HEK293T (cell line): ENCODE results near the gene TBC1D12.

ENCODE experiments used
- CTCF ChIA-PET: fragments of 350-600 bp; formaldehyde crosslinking; extraction: SDS; loops from one replicate; lab custom pipeline; 2021; ENCODE audit warnings: antibody characterized with exemption, inconsistent platforms; lab: Yijun Ruan, JAX
- POLR2A ChIA-PET: fragments of 350-600 bp; formaldehyde crosslinking; extraction: SDS; loops from one replicate; lab custom pipeline; 2020; ENCODE audit warnings: antibody characterized with exemption, inconsistent platforms; lab: Yijun Ruan, JAX
- DNase-seq: peaks from one replicate; pipeline ENCODE4 v3.0.0; 2012; ENCODE audit warnings: mixed read lengths; ENCODE audit errors: extremely low spot score
- ARNT ChIP-seq: fragments of 450-650 bp; IDR thresholded peaks from 2 replicates; pipeline ENCODE4 v1.6.1; 2017; ENCODE audit warnings: mild to moderate bottlenecking
- BHLHE40 ChIP-seq: fragments of 450-650 bp; IDR thresholded peaks from 2 replicates; pipeline ENCODE4 v1.6.1; 2016; ENCODE audit warnings: mild to moderate bottlenecking, moderate library complexity, borderline replicate concordance
- CTBP1 ChIP-seq: fragments of 450-650 bp; IDR thresholded peaks from 2 replicates; pipeline ENCODE4 v1.6.1; 2016; ENCODE audit warnings: borderline replicate concordance
- ELF4 ChIP-seq: fragments of 450-650 bp; IDR thresholded peaks from 2 replicates; pipeline ENCODE4 v1.6.1; 2017; ENCODE audit warnings: antibody characterized with exemption
- FOXA1 ChIP-seq: fragments of 450-650 bp; IDR thresholded peaks from 2 replicates; pipeline ENCODE4 v1.6.1; 2016; ENCODE audit warnings: mild to moderate bottlenecking
- FOXK2 ChIP-seq: fragments of 450-650 bp; IDR thresholded peaks from 2 replicates; pipeline ENCODE4 v1.6.1; 2016; ENCODE audit warnings: mild to moderate bottlenecking
- FOXM1 ChIP-seq: fragments of 450-650 bp; IDR thresholded peaks from 2 replicates; pipeline ENCODE4 v1.6.1; 2017; ENCODE audit warnings: mild to moderate bottlenecking, borderline replicate concordance
- HDGF ChIP-seq: fragments of 450-650 bp; IDR thresholded peaks from 2 replicates; pipeline ENCODE4 v1.6.1; 2017; ENCODE audit warnings: antibody characterized with exemption, borderline replicate concordance
- L3MBTL2 ChIP-seq: fragments of 450-650 bp; conservative IDR thresholded peaks from 2 replicates; pipeline ENCODE4 v1.6.1; 2016; ENCODE audit warnings: mild to moderate bottlenecking
- LEF1 ChIP-seq: fragments of 450-650 bp; IDR thresholded peaks from 2 replicates; pipeline ENCODE4 v1.6.1; 2017; ENCODE audit warnings: mild to moderate bottlenecking, borderline replicate concordance
- NFRKB ChIP-seq: fragments of 450-650 bp; IDR thresholded peaks from 2 replicates; pipeline ENCODE4 v1.6.1; 2016; ENCODE audit warnings: mild to moderate bottlenecking, moderate library complexity
- PKNOX1 ChIP-seq: fragments of 450-650 bp; IDR thresholded peaks from 2 replicates; pipeline ENCODE4 v1.6.1; 2016
- SP1 ChIP-seq: fragments of 450-650 bp; IDR thresholded peaks from 2 replicates; pipeline ENCODE4 v1.6.1; 2017
- SUZ12 ChIP-seq: fragments of 450-650 bp; IDR thresholded peaks from 2 replicates; pipeline ENCODE4 v1.6.1; 2016; ENCODE audit warnings: mild to moderate bottlenecking
- TARDBP ChIP-seq: fragments of 450-650 bp; IDR thresholded peaks from 2 replicates; pipeline ENCODE4 v1.6.1; 2016
- ZNF384 ChIP-seq: fragments of 450-650 bp; IDR thresholded peaks from 2 replicates; pipeline ENCODE4 v1.6.1; 2016

TBC1D12 gene

GRCh38 chr10:94423627-94424026 lies 21.3 kb downstream of the TBC1D12 start:
- no peak for TF ChIP-seq HDGF
- TF ChIP-seq NFRKB, result no peak
- no peak for TF ChIP-seq FOXK2
- ChIA-PET POLR2A (no interaction called here), CTCF (no interaction called here)
- DNase-seq, result no peak

- ChIA-PET CTCF (no interaction called here), POLR2A (no interaction called here)
- DNase-seq, result no peak
- TF ChIP-seq TARDBP (no peak), FOXM1 (no peak), PKNOX1 (no peak), FOXK2 (no peak), CTBP1 (no peak), SUZ12 (no peak), SP1 (no peak), HDGF (no peak), L3MBTL2 (no peak), ELF4 (no peak), BHLHE40 (no peak), LEF1 (no peak), NFRKB (no peak), ARNT (no peak), ZNF384 (no peak), FOXA1 (no peak)
Observed at GRCh38 chr10:94424714-94425337, 22.5 kb downstream of the TBC1D12 start.

GRCh38 chr10:94425942-94426341 lies 23.6 kb downstream of the TBC1D12 start:
- ChIA-PET CTCF (no interaction called here), POLR2A (no interaction called here)
- TF ChIP-seq SP1 (no peak), CTBP1 (no peak), ELF4 (no peak), PKNOX1 (no peak), NFRKB (no peak)
- no peak for DNase-seq

- CTCF ChIA-PET, result no interaction called here
- POLR2A ChIA-PET, result no interaction called here
- TF ChIP-seq ZNF384, result no peak
- TF ChIP-seq ARNT, result no peak
- no peak for TF ChIP-seq FOXA1
- TF ChIP-seq ELF4, result no peak
- no peak for TF ChIP-seq NFRKB
- TF ChIP-seq FOXK2, result no peak
- no peak for TF ChIP-seq SUZ12
- TF ChIP-seq SP1, result no peak
- no peak for TF ChIP-seq L3MBTL2
- TF ChIP-seq BHLHE40, result no peak
- no peak for DNase-seq
Observed at GRCh38 chr10:94427166-94427565, 24.8 kb downstream of the TBC1D12 start.

GRCh38 chr10:94428766-94429707 lies 26.7 kb downstream of the TBC1D12 start:
- ChIA-PET CTCF (no interaction called here), POLR2A (no interaction called here)
- no peak for DNase-seq
- TF ChIP-seq FOXA1 (no peak), HDGF (no peak), L3MBTL2 (no peak), SP1 (no peak), SUZ12 (no peak), CTBP1 (no peak), NFRKB (no peak), PKNOX1 (no peak), TARDBP (no peak), ARNT (no peak), ELF4 (no peak), FOXK2 (no peak), ZNF384 (no peak), BHLHE40 (no peak), FOXM1 (no peak), LEF1 (no peak)

- ChIA-PET CTCF (interaction anchor here (0.8 kb wide), 1 partner anchor 13 kb away, joined by 3 read pairs; no protein-coding TSS in a partner anchor), POLR2A (no interaction called here)
- TF ChIP-seq FOXA1, result no peak
- TF ChIP-seq CTBP1, result no peak
- TF ChIP-seq ZNF384, result no peak
- no peak for TF ChIP-seq TARDBP
- TF ChIP-seq FOXM1, result no peak
- TF ChIP-seq ELF4, result no peak
- no peak for TF ChIP-seq ARNT
- no peak for TF ChIP-seq LEF1
- TF ChIP-seq HDGF, result no peak
- DNase-seq, result no peak
Observed at GRCh38 chr10:94430701-94431100, 28.4 kb downstream of the TBC1D12 start.
